ENCODE data around the gene JMJD1C.

The JMJD1C gene

GRCh38 chr10:63365976-63366765, 99.6 kb downstream of the JMJD1C start:
- DNase-seq (ENCODE audit: low read depth): no peak
- no peak overlapping the region for H3K4me3 ChIP-seq (ENCODE audit: low read length)
- TF ChIP-seq CTCF (conservative IDR thresholded peaks at IDR 0.05; ENCODE audit: low read depth, low read length): no peak

- no peak for DNase-seq (ENCODE audit: low read depth)
- no peak overlapping the region for H3K4me3 ChIP-seq (ENCODE audit: low read length)
- TF ChIP-seq CTCF (conservative IDR thresholded peaks at IDR 0.05; ENCODE audit: low read depth, low read length): no peak
Observed at GRCh38 chr10:63364918-63365317, 100.9 kb downstream of the JMJD1C start.

GRCh38 chr10:63363951-63364350, 101.8 kb downstream of the JMJD1C start:
- H3K4me3 ChIP-seq (ENCODE audit: low read length): no peak overlapping the region
- TF ChIP-seq CTCF (conservative IDR thresholded peaks at IDR 0.05; ENCODE audit: low read depth, low read length): no peak
- no peak for DNase-seq (ENCODE audit: low read depth)

- no peak overlapping the region for H3K4me3 ChIP-seq (ENCODE audit: low read length)
- DNase-seq (ENCODE audit: low read depth): no peak
- no peak for TF ChIP-seq CTCF (conservative IDR thresholded peaks at IDR 0.05; ENCODE audit: low read depth, low read length)
Observed at GRCh38 chr10:63355682-63356081, 110.1 kb downstream of the JMJD1C start.

- no peak overlapping the region for H3K4me3 ChIP-seq (ENCODE audit: low read length)
- TF ChIP-seq CTCF (conservative IDR thresholded peaks at IDR 0.05; ENCODE audit: low read depth, low read length): no peak
- no peak for DNase-seq (ENCODE audit: low read depth)
Observed at GRCh38 chr10:63352976-63353375, 112.8 kb downstream of the JMJD1C start.

- no peak for DNase-seq (ENCODE audit: low read depth)
- H3K4me3 ChIP-seq (ENCODE audit: low read length): no peak overlapping the region
- TF ChIP-seq CTCF (conservative IDR thresholded peaks at IDR 0.05; ENCODE audit: low read depth, low read length): no peak
Observed at GRCh38 chr10:63348245-63348850, 117.4 kb downstream of the JMJD1C start.

GRCh38 chr10:63346015-63346441, 119.7 kb downstream of the JMJD1C start:
- no peak overlapping the region for H3K4me3 ChIP-seq (ENCODE audit: low read length)
- TF ChIP-seq CTCF (conservative IDR thresholded peaks at IDR 0.05; ENCODE audit: low read depth, low read length): no peak
- DNase-seq (ENCODE audit: low read depth): no peak

All from retinal pigment epithelial cell (primary cell).